HG03025 (cell line): ENCODE data around the gene C19orf12.

Experiments
- ATAC-seq: cut with Tn5 transposase; IDR thresholded peaks from one replicate; pipeline ENCODE4 v1.9.1; 2021; ENCODE audit warnings: mild to moderate bottlenecking, moderate library complexity; ENCODE audit not compliant: unreplicated experiment, low FRiP score

C19orf12 gene

GRCh38 chr19:29665826-29666577 lies 49.1 kb downstream of the C19orf12 start:
- no peak for ATAC-seq

GRCh38 chr19:29665215-29665825 lies 49.7 kb downstream of the C19orf12 start, which contains the start of gene PLEKHF1:
Gene PLEKHF1, plus strand, starts transcription at chr19:29665461. Its CDS starts 8,379 bp downstream, at chr19:29673840.
- peak; percentile 72 for ATAC-seq

DNA sequence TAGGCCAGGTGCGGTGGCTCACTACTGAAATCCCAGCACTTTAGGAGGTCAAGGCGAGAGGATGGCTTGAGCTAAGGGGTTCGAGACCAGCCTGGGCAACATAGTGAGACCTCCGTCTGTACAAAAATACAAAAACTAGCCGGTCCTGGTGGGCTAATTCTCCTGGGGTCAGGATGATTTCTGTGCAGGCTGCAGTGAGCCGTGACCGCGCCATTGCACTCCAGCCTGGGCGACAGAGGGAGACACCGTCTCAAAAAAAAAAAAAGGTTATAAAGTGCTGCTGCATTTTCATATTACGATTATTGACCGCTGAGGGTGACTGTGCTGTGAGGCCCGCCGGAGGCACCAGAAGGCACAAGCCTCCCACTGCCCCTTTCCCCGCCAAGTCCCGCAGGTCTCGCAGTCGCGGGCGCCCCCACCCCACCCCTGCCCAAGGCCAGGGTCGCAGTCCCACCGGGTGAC lies 50.3 kb downstream of the C19orf12 start:
- ATAC-seq: no peak

DNA sequence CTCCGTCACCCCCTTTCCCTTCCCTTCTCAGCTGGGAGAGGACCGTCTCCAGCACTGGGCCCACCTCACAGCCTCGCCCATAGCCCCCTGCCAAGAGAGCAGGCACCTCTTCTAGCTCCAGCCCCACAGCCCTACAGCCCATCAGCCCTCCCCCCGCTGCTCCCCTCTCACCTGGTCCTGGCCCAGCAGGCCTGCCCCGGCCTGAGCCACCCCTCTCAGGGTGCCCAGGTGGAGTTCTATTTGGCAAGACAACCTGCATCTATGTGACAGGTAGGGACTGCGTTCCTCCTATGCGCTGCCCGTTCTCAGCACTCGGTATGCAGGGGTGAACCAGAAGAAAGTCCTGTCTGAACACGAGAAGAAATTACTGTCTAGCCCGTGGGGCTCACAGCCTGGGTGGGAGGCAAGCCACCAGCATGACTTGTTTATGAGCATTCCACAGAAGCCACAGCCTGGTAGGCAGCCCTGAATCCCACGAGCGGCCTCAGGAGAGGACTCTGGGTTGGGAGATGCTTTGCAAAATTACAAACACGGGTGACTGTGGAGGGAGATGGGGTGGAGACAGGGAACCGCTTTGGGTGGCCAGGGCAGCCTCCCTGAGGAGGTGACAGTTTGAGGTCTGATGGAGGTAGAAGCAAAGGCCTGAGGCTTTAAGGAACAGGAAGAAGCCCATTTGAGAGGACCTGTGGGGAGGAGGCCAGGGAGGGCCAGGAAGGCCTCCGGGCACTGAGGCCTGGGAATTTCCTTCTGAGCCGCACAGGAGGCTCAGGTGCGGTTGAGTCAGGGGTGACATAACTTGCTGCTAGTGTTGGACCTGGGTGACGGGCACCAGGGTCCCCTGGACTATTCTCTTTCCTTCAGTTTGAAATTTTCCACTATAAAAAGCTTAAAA lies 51.0 kb downstream of the C19orf12 start:
- no peak for ATAC-seq

DNA sequence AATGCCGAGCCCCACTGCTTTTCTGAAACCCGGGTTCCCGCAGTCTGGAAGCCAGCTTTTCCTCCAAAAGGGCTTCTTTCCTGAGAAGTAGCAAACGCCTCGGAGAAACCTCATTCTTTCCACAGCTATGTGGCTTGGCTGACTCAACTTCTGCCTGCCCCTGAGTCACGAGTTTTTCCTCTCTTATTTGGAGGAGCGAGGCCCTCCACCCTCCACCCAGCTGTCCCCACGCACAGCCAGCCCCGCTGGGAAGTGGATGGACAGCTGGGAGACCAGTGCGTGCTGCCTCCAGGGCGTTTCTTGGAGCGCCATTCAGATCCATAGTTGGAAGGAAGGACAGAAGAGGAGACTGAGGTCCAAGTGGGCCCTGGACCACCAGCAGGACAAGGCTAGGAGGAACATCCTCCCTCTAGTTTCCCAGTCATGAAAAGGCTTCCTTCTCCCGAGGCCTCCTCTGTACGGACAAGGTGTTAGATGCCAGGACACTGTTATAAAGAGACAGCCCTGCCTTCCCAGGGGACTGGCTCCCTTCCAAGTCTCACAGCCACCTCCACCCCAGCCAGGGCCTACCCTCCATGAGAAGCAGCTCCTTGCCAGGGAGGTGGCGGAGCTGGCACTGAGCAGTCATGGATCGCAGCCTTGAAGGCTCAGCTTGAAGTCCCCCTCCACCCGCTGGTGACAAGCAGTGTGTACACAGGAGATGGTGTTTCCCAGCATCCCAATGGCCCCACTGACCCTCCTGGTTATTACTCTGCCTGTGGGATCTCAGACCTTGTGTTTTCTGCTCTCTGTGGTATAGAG lies 52.3 kb downstream of the C19orf12 start:
- no peak for ATAC-seq

- no peak for ATAC-seq
These were observed 52.8 kb downstream of the C19orf12 start for GRCh38 chr19:29662278-29662603.

GRCh38 chr19:29660835-29661234 lies 54.2 kb downstream of the C19orf12 start:
- no peak for ATAC-seq

DNA sequence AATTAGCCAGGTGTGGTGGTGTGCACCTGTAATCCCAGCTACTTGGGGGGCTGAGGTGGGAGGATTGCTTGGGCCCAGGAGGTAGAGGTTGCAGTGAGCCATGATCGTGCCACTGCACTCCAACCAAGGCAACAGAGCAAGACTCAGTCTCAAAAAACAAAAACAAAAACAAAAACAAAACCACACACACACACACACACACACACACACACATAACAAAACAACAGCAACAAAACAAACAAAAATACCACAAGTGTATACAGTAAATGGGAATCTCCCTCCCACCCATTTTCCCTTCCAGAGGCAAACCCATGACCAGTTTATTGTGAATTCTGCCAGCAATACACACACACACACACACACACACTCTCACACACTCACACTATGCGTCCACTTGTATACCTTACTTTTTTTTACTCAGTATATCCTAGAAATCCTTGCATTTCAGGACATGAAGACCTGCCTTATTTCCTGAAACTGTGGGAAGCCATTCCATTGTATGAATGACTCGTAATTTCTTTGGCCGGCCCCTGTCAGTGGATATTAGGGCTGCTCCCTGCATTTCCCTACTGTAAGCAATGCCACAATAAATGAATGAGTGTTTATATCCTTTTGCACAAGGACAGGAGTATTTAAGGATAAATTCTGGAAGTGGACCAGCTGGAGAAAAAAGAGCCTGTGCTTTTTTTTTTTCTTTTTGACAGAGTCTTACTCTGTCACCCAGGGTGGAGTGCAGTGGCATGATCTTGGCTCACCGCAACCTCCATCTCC lies 56.7 kb downstream of the C19orf12 start:
- no peak for ATAC-seq

- no peak for ATAC-seq
These were observed 59.3 kb downstream of the C19orf12 start for GRCh38 chr19:29655648-29656335.

- ATAC-seq: no peak
These were observed 61.7 kb downstream of the C19orf12 start for GRCh38 chr19:29653398-29653797.

- no peak for ATAC-seq
These were observed 63.3 kb downstream of the C19orf12 start for GRCh38 chr19:29651622-29652394.

DNA sequence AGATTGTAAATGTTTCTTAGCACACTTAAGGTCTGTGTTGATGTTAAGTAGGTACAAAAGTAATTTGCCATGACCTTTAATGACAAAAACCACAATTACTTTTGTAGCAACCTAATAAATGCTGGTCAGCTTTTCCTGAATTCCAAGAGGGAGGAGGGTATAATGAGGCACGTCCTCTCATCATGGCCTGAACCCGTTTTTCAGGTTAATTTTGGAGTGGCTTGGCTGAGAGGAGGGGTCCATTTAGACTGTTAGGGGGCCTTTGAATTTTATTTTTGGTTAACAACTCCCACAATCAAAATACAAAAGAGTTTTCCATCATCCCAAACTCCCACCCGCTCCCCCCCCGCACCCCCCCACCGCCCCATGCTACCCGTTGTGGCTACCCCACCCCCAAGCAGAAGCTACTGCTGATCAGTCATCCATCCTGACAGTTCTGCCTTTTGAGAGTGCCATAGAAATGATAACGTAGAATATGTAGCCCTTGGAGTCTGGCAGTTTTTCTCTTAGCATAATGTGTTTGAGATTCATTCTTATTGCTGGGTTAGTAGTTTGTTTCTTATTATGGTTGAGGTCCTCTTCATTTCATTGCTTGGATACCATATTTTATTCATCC lies 64.2 kb downstream of the C19orf12 start:
- no peak for ATAC-seq
